GM18517 (cell line): ENCODE measurements around the gene ELF2.
A peak's percentile ranks its signal among the peaks of the same experiment; 100 is the strongest.
"Not testable (repeated sequence)": the region's sequence is repeated elsewhere in the genome, so short reads cannot be mapped to it uniquely, and the experiment has no call there.

ENCODE experiments used
- ATAC-seq: cut with Tn5 transposase; IDR thresholded peaks from one replicate; pipeline ENCODE4 v1.9.1; 2021; ENCODE audit warnings: mild to moderate bottlenecking, moderate library complexity; ENCODE audit not compliant: unreplicated experiment

ELF2 gene

DNA sequence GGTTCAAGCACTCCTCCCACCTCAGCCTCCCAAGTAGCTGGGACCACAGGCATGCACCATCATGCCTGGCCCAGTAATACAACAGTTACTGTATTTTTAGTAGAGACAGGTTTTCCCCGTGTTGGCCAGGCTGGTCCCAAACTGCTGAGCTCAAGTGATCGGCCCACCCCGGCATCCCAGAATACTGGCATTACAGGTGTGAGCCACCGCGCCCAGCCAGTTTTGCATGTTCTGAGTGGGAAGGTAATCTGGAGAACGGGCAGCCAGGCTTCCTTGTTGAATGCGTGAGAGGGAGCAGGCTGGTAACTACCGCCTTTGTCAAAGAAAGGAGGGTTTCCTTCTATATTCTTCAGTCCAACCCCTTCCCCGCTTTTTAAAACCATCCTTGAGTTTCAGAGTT lies 152.3 kb downstream of the ELF2 start:
- ATAC-seq: no peak

DNA sequence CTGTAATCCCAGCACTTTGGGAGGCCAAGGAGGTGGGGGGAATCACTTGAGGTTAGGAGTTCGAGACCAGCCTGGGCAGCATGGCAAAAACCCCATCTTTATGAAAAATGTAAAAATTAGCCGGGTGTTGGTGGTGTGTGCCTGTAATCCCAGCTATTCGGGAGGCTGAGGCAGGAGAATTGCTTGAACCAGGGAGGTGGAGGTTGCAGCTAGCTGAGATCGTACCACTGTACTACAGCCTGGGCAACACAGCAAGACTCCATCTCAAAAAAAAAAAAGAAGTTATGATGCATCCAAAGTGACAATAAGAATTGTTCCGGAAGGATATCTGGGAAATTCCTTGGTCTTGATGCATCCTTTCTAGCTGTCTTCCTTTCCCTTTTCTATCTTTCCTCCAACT lies 154.2 kb downstream of the ELF2 start:
- ATAC-seq: no peak

DNA sequence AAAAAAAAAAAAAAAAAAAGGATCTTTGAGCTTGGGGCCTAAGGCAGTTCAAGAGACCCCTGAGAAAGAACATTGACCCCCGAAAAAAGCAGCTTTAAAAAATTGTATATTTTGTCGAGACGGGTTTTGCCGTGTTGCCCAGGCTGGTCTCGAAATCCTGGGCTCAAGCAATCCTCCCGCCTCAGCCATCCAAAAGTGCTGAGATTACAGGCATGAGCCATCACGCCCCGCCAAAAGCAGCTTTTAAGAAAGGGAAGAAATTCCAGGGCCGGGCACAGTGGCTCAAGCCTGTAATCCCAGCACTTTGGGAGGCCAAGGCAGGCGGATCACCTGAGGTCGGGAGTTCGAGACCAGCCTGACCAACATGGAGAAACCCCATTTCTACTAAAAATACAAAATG lies 155.9 kb downstream of the ELF2 start:
- not testable (repeated sequence) for ATAC-seq

DNA sequence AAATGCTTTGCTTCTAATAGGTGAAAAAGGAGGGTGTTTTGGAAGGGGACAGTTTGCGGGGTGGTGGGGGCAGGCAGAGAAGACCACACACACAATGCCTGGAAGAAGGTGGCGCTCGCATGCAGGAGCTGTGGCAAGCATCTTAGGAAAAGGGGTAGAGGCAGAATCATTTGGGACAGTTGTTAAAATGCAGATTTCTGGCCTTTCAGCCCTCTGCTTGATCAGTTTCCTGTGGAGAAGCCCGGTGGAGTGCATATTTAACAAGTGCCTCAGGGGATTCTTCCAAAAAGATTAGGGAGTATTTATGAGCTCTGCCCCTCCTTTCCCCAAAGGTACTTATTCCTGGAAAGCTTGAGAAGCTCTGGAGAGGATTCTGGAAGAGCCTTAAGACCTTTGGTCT lies 156.6 kb downstream of the ELF2 start:
- no peak for ATAC-seq

DNA sequence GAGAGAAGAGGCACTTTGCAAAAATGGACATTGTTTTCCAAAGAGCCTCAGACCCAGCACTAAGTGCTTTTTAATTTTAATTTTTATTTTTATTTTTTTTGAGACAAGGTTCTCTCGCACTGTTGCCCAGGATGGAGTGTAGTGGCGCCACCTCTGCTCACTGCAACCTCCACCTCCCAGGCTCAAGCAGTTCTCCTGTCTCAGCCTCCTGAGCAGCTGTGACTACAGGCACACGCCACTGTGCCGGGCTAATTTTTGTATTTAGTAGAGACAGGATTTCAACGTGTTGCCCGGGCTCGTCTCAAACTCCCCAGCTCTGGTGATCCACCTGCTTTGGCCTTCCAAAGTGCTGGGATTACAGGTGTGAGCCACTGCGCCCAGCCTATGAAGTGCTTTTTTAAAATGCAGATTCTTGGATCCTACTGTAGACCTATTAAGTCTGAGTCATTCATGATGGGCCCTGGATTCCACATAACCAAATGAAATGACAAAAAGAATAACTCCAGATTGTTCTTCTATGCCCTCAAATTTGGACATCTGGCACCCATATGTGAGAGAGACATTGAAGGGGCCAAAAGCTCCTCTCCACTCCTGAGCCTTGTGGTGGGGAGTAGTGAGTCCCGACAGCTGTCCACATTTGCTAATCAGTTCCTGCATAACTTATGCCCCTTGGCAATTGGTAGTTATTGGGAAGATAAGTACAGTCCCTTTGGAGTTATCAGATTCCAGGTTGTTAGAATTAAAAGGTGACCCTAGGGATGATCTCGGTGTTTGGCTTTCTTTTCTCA lies 157.9 kb downstream of the ELF2 start:
- no peak for ATAC-seq

DNA sequence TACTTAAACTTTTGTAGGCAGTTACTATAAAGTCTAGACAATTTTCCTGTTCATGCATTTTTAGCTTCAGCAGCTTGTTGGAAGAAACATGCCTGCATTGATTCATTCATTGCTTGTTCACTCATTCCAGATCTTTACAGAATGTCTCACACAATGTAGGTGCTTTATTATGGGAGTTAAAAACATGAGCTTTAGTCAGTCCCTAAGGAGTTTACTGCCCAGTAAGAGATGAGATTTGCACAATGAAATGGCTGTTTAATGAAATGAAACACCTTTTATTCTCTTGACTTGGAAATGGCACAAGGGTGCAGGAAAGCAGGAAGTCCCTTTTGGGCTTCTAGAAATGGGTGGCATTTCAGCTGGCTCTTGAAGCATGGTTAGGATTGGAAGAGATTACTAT lies 158.5 kb downstream of the ELF2 start:
- ATAC-seq: no peak

DNA sequence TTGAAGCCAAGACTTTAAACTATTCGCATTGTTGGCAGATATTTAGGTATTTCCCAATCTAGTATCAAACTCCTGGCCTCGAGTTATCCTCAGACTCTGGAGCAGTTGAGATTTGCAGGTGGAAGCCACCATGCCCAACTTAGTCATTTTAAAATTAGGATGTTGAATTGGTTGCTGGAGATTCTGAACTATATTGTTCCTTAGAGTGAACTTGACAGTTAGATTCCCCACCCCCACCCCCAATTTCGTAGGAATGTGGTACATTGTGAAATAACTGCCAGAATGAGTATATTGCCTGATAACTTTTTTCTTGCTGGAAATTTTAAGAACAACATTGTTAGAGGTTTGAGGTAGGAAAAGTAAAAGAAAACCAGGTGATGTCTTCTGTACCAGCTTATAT lies 159.2 kb downstream of the ELF2 start:
- ATAC-seq: no peak

DNA sequence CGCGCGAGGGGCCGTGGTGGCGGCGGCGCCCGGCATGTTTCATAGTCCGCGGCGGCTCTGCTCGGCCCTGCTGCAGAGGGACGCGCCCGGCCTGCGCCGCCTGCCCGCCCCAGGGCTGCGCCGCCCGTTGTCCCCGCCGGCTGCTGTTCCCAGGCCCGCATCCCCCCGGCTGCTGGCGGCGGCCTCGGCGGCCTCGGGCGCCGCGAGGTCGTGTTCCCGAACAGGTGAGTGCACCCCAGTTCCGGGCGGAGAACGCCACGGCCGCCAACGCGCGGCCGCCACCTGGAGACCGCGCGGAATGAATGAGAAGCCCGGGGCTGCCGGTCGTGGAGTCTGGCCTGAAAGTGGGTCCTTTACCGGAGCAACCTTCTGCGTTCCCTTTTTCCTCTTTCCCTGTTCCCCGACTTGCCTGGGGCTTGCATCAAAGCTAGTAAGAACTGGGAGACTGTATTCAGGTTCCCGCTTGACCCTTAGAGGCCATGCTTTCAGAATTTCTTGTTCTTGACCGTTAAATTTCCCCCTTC lies 161.0 kb downstream of the ELF2 start:
- ATAC-seq: no peak

DNA sequence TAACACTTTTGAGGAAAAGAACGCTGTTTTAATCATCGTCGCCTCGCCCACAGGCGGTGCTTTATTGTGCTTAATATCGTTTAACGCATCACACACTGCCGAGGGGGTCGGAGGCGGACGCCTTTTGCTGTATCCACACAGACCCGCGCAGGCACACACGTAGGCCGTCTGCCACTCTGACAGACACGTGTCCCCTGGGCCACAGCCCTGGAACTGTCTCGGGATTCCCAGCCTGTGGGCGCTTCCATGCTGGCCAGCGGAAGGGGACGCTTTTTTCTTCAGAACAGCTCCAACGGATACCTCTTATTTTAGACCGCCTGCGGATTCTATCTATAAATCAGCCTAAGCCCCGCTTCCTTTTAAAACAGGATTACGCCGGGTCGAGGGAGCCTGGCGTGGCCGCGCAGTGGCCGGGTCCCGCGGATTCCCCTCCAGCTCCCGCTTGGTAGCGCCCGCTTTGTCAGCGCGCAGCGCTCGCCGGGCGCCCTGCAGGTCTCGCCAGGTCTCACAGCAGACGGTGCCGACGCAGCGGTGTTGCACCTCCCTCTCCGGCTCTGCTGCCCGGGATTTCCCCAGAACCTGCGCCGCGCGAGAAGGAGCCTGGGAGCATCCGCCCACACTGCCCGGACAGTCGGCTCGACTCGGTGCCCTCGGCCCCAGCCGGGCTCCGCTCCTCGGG lies 161.6 kb downstream of the ELF2 start, which contains the start of gene NOCT:
TSS of gene NOCT (plus strand) at position 513 of the 679 bp plus-strand sequence. CDS start 201 bp downstream, outside the sequence.
- ATAC-seq: peak; percentile 94

DNA sequence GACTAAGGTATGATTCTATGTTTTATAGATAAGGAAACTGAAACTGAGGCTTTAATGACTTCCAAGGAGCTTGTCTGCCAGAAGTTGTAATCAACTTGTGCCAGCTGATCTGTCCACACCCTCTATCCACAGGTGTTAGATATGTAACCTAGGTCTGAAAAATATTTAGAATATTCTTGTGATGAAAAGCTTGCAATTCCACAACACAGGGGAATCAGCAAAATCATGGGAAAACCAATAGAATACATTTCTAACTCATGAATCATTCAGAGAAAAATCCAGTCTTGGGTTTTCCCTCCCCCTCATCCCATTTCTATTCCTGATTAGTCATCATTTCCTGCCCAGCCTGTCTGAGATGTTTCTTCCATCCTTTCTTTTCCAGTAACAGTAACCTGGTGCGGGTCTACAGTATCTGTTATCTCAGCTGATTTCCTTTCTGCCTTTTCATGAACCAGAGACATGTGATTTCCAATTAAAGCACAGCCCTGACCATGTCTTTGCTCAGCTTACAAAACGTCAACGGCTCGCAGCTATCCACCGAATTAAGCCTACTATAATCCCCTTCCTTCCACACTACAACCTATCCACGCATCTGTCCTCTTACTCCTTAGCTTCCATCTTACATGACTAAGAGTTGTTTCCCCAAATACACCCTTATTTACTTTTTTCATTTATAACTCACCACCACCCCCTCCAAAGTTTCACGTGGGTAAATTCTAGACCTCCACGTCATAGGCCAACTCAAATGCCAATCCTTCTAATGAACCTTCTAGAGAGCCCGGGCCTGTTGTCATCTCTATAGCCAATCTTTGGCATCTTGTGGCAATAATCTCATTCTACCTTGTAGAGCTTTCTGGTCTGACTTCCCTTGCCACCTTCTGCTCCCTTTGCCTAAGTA lies 162.4 kb downstream of the ELF2 start:
- ATAC-seq: peak; percentile 10

DNA sequence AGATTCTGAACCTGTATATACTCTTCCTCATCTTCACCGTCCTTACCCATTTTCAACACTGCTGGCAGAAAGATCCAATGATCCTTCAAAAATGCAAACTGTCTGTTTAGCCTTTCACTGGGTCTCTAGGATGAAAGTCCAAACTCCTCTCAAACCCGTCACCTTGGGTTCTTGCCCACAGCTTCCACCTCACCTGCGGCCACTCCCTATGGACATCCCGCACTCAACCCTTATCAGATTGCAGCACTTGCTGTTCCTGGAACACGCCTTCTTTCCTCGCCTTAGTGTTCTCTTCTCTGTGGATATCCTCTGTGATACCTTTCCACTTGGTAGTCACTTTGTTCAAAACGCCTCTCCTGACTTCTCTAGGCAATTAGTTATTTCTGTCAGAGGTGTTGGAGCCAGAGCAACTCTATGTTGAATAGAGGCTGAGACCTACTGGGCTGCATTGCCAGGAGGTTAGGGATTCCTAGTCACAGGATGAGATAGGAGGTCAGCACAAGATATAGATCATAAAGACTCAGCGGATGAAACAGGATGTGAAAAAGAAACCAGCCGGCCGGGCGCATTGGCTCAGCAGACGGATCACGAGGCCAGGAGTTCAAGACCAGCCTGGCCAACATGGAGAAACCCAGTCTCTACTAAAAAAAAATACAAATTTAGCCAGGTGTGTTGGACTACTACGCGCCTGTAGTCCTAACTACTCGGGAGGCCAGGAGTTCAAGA lies 165.6 kb downstream of the ELF2 start:
- ATAC-seq: no peak

DNA sequence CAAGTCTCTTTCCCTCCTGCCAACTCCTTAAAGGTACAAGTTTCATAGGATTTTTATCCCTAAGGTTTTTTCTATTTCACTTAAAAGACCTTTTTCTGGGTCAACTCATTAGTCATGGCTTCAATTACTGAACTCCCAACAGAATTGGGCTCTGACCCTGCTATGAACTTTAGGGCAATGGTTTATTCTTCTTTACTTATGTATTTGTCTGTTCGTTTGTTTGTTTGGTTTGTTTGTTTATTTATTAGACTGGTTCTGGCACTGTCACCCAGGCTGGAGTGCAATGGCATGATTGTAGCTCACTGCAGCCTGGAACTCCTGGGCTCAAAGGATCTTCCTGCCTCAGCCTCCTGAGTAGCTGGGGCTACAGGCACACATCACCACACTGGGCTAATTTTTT lies 167.3 kb downstream of the ELF2 start:
- no peak for ATAC-seq

DNA sequence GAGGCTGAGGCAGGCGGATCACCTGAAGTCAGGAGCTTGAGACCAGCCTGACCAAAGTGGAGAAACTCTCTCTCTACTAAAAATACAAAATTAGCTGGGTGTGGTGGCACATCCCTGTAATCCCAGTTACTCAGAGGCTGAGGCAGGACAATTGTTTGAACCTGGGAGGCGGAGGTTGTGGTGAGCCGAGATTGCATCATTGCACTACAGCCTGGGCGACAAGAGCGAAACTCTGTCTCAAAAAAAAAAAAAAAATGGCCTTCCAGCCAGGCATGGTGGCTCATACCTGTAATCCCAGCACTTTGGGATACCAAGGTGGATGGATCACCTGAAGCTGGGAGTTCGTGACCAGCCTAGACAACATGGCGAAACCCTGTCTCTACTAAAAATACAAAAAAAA lies 168.7 kb downstream of the ELF2 start:
- ATAC-seq: not testable (repeated sequence)

DNA sequence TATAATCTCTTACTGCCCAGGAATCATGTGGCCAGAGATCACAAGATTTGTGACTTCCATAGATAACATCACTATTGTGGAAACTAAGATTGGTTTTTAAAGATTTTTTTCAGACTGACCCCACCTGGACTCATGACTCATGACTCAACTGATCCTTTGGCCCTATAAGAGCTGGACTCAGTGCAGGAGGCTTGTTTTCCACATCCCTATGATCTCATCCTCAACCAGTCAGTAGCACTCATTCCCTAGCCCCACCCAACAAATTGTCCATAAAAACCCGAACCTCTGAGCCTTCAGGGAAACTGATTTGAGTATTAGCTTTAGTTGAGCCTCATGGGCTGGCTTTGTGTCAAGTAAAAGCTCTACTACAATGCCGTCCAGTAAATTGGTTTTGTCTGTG lies 169.4 kb downstream of the ELF2 start:
- ATAC-seq: no peak
